ENCODE measurements around the gene CACNB2.

Gene CACNB2

DNA sequence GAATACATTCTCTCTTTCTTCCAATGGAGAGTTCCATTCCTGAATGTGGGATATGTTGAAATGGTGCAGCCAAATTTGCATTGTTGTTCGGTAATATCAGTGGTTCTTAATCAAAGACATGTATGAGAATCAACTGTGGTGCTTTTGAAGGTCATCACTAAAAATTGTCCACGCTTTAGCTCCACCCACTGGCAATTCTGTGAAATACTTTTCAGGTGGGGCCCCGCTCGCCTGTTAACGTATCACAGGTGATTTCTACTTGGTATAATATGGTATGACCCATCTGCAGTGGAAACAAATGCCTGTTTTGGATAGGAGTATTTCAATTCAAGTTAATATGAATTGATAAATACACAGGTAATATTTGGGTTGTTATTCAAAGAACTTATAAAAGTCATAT, 332.8 kb downstream of the CACNB2 start:
- peak; percentile 14 for DNase-seq

GRCh38 chr10:18473424-18474117, 333.3 kb downstream of the CACNB2 start:
- no peak for DNase-seq

GRCh38 chr10:18474118-18474455, 333.9 kb downstream of the CACNB2 start:
- no peak for DNase-seq

- DNase-seq = peak; percentile 10
Observed at GRCh38 chr10:18476076-18476647, 335.9 kb downstream of the CACNB2 start.

DNA sequence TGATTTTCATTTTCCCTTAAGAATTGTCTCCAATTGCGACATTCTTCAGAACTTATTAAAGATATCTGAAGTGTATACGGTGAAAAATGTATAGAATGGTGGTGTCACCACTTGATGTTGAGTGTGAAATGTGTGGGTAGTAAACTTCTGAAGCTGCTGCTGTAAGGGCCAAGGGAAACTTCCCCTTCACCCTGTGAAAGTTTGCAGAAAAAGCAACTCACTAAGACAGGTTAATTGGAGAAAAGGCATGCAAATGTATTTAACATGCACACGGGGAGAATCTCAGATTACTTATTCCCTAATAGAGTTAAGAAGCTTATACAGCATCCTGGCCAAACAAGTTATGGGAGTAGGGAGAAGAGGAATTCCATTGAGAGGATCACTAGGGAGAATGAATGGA, 338.1 kb downstream of the CACNB2 start:
- no peak for DNase-seq

DNA sequence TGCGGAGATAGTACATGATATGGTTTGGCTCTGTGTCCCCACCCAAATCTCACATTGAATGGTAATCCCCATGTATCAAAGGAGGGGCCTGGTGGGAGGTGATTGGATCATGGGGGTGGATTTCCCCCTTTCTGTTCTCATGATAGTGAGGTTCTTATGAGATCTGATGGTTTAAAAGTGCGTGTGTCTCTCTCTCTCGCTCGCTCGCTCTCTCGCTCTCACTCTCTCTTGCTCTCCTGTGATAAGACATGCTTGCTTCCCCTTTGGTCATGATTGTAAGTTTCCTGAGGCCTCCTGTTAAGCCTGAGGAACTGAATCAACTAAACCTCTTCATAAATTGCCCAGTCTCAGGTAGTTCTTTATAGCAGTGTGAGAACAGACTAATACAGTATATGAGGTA, 339.3 kb downstream of the CACNB2 start:
- peak; percentile 12 for DNase-seq

- no peak for DNase-seq
Observed at GRCh38 chr10:18483516-18484186, 343.4 kb downstream of the CACNB2 start.

DNA sequence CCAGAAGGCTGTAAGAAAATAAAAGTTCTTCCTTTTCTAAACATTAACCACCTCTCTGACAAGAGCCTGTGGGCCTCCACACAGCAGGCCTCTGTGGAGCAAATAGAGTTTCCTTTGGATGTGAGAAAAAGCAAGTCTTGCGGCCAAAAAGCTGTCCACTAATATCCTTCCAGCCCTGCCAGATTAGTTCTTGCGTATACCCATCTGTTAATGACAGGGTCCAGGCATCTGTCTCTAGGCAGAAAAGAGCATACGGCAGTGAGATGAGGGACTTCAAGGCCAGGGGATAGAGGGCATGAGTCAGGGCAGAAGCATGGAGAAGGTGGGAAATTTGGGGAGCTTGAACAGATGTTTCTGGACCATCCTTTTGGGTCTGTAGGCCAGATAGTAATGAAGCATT, 346.2 kb downstream of the CACNB2 start:
- DNase-seq = no peak

GRCh38 chr10:18490755-18491154, 350.5 kb downstream of the CACNB2 start:
- no peak for DNase-seq

DNA sequence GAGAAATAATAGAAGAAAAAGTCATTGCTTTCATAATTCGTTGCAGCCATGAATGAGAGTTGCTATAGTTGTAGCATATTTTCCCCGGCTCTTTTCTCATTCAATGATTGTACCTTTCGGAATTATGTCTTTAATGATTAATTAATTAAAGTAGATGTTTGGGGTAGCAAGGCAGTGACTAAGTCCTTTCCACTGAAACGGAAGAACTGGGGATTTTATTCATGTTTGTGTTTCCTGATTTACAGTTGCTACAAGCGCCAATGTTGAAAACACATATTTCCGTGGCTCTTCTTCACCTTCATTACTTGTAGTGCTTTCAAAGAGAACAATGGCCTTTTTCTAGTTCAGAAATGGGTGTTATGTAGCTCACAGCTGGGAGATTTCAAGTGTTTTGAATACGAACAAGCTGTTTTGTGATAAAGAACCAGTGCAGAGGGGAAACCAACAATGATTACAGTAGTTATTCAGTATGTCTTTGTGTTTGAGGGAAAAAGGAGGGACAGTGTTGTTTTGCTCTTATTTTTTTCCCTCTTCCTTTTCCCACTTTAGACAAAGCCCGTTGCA, 357.7 kb downstream of the CACNB2 start:
- no peak for DNase-seq

- DNase-seq = no peak
Observed at GRCh38 chr10:18498998-18499397, 358.8 kb downstream of the CACNB2 start.

DNA sequence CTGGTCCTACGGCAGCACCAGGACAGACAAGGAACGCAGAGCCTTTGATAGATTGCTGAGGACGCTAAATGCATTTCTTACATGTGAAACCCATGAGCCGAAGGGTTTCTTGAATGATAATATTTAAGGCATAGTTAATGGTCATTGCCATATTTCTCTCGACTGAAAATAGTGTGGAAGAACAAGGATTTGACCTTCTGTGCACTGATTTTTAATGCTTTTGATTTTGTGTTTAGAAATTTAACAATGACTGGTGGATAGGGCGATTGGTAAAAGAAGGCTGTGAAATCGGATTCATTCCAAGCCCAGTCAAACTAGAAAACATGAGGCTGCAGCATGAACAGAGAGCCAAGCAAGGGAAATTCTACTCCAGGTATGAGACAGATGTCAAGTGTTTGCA, 360.4 kb downstream of the CACNB2 start:
- DNase-seq = no peak

- no peak for DNase-seq
Observed at GRCh38 chr10:18501198-18501597, 361.0 kb downstream of the CACNB2 start.

DNA sequence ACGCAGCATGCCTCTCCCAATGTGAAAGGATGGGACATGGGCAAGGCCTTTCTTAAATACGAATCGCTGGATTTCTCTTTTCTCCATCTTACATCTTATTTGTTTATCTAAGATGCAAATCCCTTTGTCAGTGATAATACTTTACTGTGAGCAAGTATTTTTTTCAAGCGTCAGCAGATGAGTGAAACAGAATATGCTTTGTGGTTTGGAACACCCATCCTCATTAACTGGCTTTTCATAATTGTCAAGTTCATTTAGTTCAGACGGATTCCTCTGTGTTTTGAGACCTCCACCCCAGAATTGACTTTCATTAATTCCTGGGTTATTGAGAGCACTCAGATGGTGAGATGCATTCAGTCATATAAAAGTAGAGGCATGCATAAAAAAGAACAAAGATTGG, 361.4 kb downstream of the CACNB2 start:
- DNase-seq = no peak

- no peak for DNase-seq
Observed at GRCh38 chr10:18504161-18504560, 363.9 kb downstream of the CACNB2 start.

DNA sequence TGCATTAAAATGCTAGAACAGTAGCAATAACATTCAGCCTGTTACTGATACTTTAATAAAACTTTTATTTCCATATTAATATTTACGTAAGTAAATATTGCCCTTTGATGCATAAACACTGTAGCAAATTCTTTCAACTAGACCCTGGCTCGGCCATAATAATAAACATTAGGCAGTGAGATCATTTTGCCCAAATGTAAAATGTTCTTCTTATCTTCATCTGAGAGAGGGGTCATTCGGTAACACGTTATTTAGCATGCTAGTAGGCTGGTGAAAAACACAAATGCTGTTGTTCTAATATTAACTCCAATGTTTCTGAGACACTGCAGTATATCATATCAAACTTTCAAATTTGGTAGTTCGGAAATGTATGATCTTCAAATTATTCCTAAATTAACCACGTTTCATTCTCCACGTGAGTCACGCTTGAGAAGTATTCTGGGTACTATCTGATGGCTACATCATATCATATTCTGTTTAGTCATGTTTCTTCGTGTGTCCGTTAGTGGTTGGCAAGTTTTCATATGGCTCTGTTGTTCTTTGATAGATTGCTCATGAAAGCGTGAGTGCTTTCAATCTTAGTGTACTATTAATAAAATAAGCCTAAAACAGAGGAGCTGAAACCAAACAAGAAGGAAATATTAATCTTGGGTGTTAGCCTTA, 365.4 kb downstream of the CACNB2 start:
- DNase-seq = peak; percentile 16

DNA sequence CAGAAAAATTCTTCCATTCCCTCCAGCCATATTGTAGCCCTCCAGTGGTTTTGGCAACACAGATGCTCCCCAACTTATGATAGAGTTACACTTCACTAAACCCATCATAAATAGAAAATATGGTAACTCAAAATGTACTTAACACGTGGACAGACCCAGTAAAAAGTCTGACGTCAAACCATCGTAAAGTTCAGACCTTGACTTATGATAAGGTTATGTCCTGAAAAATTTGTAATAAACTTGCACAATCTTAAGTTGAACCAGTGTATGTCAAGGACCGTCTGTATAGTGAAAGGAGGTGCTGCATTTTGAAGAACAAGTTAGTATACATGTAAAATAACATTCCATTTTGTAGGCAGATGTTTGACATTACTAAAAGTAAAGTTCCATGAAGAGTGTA, 368.4 kb downstream of the CACNB2 start:
- DNase-seq = no peak

DNA sequence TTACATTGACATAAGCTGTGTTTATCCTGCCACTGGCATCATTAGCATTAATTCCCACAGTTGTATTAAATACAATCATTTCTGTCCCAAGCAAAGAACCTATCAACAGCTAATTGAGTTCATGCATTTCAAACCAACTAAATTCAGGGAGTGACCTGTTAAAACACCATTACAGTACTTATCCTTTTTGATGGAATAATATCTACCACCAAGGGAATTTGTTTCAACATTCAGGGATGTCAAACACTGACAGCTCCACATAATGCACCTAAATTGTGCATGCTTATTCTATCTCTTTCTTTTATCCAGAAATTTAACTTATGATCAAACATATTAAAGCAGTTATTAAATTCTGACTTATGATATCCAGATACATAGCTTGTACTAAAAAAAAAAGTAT, 374.3 kb downstream of the CACNB2 start:
- no peak for DNase-seq

DNA sequence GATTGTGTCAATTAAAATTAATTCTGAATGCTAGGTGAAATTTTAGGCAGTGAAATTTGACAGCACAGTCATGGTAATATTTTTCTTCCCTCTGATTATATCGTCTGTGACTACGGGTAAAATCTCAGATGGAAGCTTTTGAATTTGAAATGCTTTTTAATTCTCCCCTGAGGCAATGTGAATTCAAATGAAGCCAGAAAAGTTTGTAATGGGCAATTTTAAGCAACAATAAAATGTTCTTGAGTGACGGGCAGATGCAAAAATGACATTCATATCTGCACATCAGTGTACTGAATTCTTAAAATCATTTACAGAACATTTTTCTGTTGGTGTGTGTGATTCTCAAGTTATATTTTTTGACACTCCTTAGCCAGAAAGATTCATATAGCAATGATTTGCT, 376.6 kb downstream of the CACNB2 start:
- DNase-seq = no peak

DNA sequence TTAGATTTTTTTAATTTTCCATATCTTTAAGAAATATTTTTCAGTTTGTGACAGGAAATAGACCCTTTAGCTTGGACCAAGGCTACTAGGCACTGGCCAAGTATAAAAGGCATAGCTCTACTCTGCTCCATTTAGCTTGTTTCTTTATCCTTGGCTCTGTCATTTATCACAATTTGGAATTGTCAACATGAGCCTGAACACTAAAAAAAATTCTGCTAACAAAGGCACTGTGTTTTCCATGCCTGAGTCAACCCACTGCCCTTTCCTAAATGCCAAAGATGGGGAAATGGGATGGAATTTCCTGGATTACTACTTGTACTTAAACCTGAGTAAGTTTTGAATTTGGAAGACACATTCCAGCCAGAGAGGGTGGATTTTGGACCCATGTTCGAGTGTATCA, 382.8 kb downstream of the CACNB2 start:
- no peak for DNase-seq

DNA sequence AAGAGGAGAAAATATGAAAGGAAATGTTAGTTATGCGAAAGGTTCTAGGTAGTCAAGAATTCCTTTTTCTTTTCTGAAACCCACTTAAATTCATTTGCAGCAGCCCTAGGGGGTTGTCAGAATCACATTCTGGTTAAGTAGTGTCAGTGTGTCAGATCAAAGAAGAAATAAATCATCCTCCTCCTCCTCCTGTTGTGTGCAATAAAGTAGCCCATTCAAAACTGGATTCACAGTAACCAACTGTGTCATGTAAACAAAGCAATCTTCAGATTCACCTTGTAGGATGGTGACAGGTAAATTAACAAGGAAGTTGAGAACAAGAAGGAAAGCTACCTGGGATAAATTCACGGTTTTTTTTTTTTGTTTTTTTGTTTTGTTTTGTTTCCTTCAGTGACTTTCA, 383.6 kb downstream of the CACNB2 start:
- no peak for DNase-seq

- DNase-seq = no peak
Observed at GRCh38 chr10:18527687-18528086, 387.5 kb downstream of the CACNB2 start.

DNA sequence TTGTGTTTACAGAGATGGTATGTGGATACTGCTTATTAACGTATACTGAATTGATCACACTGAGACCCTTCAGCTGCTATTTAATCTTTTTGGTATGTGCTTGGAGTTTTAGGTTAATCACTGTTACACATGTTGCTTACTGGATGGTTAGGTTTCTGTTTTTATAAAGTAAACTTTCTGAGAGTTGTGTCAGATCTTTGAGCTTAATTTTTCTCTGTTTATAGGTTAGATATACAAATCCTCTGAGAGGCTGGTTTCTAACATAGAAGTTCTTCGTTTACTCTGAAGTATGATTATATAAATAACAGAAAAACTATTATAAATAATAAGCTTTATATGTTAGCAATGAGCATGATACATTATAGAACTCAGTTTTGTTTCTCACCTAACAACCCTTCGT, 388.1 kb downstream of the CACNB2 start:
- DNase-seq = no peak
